Pulmonary artery endothelial cell (primary cell): ENCODE results near the gene NPAS2. TPM values are rescaled to one million over a fixed set of nuclear protein-coding genes. Genes with fewer than 3 reads are reported as not detected.

ENCODE experiments used
- DNase-seq: peaks from one replicate; pipeline ENCODE4 v3.0.0-alpha.2; 2011; ENCODE audit warnings: low read depth, low spot score
- total RNA-seq: library from RNA; depleted of rRNA; stranded (reverse); fragments of >200 nt; gene quantifications from 2 replicates; pipeline ENCODE4 v1.2.3, GENCODE V29; 2014

The NPAS2 gene
- total RNA-seq, 1 donor from 2014 or later = 9.8 TPM

- no peak for DNase-seq
Observed at GRCh38 chr2:100793220-100793619, 26.7 kb upstream of the NPAS2 start.

DNA sequence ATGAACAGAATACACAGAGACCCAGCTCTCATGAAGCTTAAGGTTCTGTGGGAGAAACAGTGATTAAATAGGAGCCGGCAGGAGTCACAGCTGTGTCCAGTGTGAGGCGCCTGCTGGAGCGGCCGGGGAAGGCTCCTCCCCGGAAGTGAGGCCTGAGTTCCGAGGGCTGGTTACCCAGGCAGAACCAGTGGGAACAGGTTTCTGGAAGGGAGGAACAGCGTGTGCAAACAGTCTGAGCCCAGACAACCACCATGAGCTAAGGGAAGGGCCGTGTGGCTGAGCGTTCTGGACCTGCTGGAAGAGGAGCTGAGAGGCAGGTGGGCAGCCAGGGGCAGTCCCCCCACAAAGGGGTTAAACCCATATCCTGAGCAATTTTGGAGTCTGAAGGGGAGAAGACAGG lies 26.0 kb upstream of the NPAS2 start:
- no peak for DNase-seq

GRCh38 chr2:100796499-100797100 lies 23.3 kb upstream of the NPAS2 start:
- DNase-seq = no peak

DNA sequence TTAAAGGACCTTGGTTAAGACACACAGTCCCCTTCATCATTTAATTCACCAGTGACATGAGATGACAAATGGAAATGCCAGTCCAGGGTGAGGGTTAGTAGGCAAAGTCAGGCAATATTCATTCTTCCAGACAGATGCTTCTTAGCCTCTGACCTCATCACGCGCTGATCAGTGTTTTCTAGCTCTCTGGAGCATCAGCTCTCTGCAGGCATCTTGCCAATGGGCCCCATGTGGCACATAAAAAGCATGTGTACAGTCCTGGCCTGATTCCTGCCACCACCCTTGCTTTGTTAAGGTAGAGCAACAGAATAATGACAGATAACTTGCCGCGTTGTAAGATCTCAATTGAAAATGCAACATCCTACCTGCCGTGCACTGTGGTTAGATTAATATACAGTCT lies 20.3 kb upstream of the NPAS2 start:
- DNase-seq = no peak

DNA sequence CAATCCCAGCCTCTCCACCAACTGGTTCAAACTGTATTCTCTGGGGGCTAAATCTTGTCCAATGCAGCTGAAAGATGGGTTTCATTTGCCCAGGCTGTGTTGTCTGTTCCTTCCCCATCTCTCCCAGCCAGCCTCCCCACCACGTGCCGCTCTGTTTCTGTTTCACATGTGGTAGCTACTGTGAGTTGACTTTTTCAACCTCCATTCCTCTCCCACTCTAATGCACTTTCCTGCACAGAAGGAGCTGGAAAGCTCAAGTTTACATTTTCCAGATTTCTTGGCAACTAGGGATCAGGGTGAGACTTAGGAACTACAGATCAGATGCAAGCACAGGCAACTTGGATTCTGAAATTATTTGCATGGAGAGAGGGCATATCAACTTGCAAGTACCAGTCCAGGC lies 19.0 kb upstream of the NPAS2 start:
- no peak for DNase-seq

DNA sequence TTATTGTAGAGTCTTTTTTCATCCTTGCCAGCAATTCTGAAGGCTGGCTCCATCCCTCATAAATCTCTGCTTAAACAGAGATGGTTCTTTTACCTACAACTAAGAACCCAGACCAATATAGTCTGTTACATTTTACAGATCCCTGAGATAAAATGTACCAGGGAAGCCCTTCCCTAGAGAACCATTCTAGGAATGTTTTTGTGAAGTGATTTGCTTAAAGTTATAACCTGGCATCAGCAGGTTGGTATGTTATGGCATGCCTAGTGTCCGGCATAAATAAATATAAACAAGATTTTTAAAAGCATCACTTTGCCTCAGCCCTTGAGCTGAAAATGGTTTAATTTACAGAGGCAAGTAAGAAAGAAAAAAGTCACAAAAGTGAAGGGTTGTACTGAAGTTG lies 18.5 kb upstream of the NPAS2 start:
- no peak for DNase-seq

DNA sequence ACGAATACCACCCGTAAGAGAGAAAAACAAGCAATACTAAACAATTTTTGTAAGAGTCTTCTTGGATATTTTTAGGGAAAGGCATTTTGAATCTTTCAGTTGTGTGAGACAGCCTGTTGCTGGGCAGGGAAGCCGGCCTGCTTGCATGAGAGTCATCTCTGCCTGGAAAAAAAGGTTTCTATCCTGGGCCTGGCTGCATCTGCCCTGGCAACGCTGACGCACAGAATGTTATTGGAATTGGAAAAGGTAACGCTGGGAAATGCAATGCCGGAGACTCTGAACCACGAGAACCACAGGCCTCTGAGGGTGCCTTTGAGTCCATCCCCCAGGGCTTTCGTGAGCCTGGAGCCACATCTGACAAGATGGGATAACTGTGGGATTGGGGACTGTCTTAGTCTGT lies 17.9 kb upstream of the NPAS2 start:
- no peak for DNase-seq

DNA sequence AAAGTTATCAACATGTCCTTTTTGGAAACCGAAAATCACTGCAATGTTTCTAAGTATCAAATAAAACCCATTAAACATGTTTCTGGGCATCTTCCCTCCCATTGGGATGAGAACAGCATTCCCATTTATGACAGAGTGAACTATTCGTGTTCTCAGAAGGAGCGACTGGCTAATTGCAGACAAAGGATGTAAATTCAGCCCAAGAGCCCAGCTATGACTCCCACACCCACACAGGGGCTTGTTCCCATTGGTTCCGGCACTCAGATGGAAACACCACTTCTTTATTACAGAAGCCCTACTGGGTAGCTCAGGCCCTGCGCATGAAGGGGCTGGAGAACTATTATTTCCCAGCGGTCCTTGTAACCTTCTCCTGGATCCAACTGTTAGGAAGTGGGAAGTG lies 16.6 kb upstream of the NPAS2 start:
- no peak for DNase-seq

DNA sequence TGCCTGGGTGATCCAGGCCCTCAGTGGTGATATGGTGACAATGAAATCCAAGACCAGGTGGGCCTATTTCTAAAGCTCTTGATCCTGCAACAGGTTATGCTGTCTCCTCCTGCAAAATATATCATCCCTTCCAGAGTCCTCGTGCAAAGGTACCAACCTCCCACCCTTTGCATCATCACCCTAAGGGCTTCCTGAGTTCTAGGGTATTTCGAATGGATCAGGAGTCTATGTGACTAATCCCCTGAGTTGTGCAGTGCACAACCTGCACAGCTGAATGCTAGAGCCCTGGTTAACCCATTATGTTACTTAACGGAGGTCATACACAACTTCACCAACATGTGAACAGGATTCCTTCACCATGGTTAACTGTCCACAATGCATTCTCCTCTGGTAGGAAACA lies 13.4 kb upstream of the NPAS2 start:
- no peak for DNase-seq

DNA sequence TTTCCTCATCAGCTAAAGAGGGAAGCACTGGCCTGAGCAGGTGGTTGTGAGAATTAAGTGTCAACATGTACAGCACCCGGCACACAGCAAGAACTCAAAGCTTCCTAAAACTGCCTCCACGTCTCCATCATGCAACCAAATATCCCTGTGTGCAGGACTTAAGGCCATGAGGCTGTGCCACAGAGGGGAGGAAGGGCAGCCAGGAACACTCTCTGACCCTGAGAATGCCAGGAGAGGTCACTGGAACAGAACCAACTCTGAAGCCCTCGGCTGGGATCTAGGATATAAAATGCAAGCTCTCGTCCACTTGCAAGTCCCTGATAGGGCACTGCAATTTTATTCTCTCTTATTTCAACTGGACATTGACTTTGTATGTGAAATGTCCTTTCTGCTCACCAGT lies 12.2 kb upstream of the NPAS2 start:
- no peak for DNase-seq

DNA sequence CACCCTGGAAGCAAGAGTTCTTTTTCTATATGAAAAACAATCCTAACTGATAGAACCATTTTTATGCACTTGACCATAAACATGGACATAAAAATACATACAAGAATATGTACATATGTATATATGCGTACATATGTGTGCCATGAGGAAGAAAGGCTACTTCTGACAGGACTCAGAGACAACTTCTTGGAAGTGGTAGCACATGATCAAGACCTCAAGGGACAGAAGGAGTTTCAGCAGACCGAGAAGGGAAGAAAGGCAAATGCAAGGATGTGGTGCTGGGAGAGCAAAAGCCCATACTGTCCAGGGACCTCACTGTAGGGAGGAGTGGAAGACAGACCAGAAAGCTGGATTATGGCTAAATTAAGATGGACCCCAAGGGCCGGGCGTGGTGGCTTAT lies 11.4 kb upstream of the NPAS2 start:
- DNase-seq = no peak

DNA sequence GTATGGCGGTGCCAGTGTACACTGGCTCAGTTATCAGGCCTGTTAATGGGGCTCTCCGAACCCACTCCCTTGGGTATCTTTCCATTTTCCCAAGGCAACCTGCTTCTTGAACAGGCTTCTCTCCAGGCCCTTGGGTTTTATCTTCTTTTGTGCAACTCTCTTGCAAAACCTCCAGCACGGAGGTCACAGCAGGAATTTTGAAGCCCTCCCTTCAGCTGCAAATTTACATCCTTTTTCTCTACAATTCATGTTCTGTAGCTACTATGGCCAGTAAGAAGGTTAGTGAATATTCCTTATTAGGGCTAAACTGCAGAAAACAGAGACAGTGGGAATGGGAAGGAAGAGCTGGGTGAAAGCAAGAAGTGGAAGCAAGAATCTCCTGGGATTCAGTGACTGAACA lies 10.4 kb upstream of the NPAS2 start:
- no peak for DNase-seq

GRCh38 chr2:100810603-100811145 lies 9.3 kb upstream of the NPAS2 start:
- DNase-seq = no peak

DNA sequence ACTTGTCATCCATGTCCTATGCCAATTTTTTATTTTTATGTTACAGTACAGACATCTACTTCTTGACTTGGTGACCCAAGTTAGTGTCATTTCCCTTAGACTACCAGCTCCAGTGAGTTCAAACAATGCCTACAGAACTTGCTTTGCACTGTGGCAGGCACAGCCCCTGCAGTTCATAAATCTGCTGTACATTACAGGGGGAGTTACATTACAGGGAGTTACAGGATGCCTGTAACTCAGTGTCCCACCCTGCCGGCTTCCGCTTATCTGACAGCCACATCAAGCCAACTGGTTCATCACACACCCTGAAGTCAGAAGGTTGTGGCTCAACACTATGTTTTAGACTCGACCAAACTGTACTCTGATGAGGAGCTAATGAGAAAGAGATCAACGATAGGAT lies 7.8 kb upstream of the NPAS2 start:
- no peak for DNase-seq

GRCh38 chr2:100812573-100812972 lies 7.4 kb upstream of the NPAS2 start:
- DNase-seq = no peak

DNA sequence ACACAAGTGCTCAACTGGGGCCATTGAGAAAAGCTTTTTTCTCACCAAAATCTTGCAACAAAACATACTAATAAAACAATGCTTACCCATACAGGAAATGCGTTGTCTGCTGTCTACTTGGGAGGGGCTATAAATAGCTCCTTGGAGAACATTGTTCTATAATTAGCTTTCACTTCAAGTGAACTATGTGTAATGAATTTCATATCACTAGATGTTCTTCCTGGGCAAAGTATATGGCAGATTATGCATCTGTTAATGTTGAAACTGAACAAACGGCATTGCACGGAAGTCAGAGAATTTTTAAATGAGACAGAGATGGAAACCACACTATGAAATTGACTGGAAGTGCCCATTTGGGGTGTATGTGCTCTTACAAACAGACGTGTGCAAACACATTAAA lies 6.4 kb upstream of the NPAS2 start:
- DNase-seq = peak; percentile 41

DNA sequence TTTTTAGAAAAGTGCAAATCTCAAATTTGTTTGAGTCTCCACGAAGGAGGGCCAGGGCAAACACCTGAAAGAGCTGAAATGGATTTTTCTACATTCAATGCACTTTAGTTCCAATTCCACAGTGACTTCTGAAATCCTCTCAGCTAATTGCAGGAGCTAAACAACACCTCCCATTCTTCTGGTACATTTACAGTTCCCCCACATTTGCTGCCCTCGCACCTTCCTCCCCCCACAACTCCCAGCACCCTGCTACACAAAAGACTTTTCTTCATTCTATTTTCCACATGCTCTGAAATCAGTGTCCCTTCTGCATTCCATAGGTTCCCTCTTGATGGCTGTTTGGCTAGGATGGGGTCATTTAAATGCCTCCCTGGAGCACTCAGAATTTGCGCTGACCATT lies 5.9 kb upstream of the NPAS2 start:
- no peak for DNase-seq

- DNase-seq = no peak
Observed at GRCh38 chr2:100814453-100814852, 5.5 kb upstream of the NPAS2 start.

DNA sequence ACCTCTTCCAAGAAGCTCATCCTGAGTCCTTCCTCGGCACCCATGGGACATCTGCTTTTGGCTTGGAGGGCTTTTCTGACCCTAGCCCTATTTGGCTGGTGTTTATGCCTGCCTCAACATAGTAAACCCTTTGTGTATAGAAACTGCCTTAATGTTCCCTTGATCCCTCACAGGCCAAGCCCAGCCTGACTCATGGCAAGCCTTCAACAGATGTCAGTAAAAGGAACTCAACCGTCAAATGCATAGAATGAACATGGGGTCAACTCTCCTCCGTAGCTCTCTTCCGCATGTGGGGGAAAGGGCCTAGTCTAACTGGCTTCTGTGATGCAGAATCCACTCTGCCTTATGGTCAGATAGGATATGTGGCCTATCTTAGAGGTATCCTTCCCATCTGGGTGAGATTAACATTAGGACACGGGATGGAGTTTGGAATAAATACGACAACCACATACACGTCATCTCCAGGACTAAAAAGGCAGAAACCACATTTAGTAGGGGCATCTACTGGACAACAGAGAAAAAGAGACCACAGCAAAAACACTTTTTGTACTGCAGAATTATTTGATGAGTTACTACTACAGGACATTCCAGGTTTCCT lies 2.5 kb upstream of the NPAS2 start:
- DNase-seq = no peak

DNA sequence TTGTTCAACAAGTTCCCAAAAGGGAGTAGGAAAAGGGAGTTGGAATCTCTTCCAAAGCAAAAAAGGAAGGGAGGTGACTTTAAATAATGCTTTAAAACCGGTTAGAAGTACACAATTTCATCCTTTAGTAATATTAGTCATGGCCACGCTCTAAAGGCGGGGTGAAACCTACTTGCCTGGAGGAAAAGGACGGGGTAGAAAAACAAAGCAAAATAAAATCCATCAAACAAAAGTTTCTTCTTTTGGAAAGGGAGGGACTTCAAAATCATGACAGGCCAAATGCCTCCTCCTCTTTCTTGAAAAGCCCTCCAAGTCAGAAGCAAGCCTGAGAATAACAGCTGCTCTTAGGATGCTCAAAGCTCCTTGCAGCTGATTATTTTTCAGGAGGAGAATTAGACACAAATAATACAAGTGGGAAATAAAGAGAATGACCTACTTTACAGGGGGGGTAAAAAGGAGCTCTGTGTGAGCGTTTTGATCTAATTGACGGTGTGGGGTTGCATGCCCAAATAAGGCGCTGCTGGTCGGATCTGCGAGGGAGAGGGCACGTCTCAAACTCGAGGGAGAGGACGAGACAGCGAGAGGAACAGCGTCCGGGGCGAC lies 1.8 kb upstream of the NPAS2 start:
- no peak for DNase-seq

DNA sequence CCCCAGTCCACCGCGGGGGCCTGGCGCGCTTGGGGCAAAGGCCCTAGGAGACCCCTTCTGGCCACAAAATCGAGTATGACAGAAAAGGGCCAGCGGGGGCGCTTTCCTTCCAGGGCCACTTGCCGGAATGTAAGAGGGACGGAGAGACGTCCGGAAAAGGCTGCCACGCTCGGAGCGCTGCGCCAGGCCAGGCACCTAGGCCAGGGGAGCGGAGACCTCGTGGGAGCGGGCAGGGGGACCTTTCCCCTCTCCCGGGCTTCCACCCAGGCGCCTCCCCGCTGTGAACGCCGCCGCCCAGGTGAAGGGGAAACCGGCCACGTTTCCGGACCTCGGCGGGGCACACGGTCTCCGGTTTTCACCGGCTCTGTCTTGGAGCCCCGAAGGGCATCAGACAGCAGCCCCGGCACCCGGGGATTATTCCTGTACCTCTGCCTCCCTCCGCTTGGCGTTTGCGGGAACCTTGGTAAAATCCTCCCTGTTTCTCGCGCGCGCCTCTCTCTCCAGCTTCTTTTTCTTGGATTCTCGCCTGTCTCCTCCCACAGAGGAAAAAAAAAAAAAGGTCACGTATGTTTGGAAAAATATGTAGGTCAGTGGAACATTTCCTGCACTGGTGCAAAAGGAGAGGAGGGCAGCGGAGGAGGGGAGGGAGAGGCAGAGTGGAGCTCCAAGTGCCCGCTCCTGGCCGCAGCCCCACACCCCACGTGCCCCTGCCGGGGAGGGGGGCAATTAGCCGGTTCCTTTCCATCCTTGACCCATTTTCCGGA lies 1.2 kb upstream of the NPAS2 start:
- DNase-seq = peak; percentile 52

DNA sequence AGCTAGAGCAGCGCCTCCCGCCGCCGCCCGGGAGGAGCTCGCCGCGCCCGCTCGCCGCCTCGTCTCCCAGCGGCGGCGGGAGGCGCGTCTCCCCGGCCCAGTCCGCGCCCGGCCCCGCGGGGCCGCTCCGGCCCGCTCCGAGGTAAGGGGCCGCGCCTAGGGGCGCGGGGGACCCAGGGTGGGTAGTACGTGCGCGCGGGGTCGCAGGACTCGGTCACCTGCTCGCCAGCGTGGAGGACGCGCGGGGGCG lies 259 bp downstream of the NPAS2 start:
- DNase-seq = no peak
